Occipital lobe (tissue), 2 donors: Measurements from ENCODE around the gene C14orf132. TPM values are rescaled to one million over a fixed set of nuclear protein-coding genes. Genes with fewer than 3 reads are reported as not detected.

Experiments used
- DNase-seq: peaks from one replicate; lab custom pipeline; 2025; lab: John Stamatoyannopoulos, UW
- total RNA-seq: library from RNA; depleted of rRNA; stranded (reverse); fragments of >200 nt; gene quantifications from one replicate; pipeline ENCODE4 v1.2.3, GENCODE V29; 2014

Gene C14orf132
- total RNA-seq, 1 donor from 2014 or later, result 72.5 TPM

DNA sequence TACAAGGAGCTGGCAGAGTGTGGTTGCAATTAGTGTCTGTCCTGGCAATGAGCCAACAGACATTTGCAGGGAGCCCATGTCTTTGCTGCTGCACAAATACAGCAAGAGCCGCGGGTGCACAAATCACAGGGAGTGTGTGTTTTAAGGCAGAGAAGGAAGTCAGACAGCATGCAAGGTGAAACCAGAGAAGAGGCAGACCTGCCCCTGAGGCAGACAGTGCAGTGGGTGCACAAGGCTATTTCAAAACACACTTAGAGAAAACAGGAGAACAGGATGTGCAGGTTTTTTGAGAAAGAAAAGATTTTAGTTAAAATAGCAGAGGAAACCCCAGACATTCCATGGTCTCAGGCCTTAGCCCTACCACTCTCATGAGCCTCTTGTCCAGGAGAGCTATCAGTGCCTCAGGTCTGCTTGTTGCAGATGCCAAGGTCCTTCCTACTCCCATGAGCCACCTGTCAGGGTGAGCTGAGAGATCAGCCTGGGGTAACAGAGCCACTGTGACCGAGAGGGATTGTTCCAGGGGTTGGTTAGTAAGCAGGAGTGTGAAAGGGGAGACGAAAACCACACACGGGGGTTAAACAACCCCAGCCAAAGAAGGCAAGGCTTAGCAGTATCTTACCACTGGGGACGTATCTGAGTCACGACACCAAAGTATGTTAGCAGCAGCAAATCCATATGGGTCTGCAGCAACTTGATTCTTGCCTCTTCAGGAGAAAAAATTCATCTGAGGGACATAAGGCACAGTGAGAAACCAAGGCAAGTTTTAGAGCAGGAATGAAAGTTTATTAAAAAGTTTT is 78.1 kb downstream of the C14orf132 start:
- DNase-seq, result no peak

DNA sequence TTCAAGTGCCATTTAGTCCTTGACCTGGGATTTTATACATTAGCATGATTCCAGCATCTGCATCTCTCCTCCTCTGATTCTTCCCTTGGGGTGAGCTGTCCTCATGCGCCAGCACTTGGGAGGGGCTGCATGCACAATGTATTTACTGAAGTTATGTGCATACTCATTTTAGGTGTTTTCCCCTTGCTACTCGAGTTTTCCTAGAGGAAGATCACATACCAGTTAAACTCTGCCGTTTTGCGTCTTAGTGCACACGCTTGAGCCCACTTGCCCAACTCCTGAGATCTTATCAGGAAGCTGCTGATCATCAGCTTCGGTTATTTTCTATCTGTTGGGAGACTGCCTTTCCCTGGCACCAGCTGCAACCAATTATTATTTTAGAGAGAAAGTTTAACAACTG is 78.8 kb downstream of the C14orf132 start:
- DNase-seq, result no peak

DNA sequence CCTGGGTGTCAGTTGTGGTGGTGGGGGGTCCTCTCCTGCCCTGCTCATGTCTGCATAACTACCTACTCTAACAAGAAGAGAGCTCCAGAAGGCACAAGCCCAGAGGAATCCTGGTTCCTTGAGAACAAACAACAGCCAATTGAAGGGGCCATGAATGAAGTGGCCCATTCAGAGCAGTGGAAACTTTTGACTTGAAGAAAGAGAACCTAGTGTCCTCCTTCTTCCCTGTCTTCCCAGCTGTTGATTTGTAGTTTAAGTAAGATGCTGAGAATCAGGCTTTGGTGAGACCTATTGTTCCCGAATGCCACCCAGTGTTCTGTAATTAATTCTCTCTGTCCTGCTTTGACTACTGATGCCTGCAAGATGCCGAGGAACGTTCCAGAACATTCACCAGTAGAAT is 79.2 kb downstream of the C14orf132 start:
- no peak for DNase-seq

DNA sequence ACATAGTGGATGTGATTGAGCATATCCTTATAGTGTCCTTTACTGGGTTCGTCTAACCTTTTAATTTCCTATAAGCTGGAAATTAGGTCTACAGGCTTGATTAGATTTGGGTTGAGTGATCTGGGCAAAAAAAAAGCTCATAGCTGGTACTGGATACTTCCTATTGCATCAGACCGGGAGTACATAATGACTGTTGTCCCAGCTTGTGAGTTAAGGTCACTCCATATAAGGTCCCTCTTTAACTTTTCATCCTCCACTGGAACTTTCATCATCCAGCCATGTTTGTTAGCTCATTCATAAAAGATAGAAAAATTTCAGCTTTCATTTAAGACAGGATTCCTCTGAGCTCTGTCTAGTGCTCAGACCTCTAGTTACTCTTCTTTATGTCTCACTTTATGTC is 80.8 kb downstream of the C14orf132 start:
- DNase-seq, result no peak

DNA sequence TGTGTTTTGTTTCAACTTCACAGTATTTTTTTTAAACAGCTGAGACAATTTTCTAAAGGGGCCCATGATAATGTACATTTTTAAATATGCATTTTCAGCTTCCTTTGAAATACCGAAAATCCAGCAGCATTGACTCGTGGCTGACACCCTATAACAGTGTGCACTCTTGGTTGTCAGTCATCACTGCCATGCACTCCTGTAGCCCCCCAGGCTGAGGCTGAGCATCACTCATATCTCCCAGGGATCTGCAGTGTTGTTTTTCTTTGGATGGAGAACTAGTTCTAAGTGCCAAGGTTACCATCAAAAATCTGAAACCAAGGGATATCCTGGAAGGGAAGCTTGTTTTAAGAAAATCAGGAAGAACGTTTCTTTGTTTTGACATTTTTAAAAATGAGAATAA is 81.2 kb downstream of the C14orf132 start:
- no peak for DNase-seq

DNA sequence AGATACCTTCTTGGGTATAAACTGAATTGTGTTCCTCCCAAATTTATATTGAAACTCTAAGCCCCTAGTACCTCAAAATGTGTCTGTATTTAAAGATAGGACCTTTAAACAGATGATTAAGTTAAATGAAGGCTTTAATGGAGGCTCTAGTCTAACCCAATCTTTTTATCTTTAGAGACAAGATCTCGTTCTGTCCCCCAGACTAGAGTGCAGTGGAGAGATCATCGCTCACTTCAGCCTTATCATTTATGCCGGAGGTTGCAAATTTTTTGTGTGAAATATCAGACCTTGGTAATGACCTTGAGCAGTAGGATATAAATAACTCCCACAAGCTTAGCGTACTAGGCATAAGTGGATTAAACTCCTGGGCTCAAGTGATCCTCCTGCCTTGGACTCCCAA is 81.8 kb downstream of the C14orf132 start:
- DNase-seq, result no peak

DNA sequence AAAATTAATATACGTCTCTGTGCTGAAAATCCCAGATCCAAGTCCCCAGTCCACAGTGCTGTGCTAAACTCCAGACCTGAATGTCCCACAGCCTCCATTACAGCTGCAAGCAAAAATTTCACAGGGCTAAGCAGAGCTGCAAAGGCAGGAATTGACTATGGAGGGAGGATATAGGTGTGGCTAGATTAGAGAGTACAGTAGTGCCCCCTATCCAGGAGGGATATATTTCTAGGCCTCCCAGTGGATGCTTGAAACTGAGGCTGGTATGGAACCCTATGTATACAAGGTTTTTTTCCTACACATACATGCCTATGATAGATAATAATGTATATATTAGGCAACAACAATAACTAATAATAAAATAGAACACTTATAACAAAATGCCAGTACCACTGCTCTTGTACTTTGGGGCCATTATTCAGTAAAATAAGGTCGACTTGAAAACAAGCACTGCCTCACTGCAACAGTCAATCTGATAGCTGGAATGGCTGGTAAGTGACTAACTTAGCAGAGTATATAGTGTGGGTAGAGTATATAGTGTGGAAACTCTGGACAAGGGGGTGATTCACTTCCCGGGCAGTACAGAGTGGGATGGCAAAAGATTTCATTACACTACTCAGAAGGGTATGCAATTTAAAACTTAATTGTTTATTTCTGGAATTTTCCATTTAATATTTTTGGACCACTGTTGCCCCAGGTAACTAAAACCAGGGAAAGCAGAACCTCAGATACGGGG is 82.7 kb downstream of the C14orf132 start:
- no peak for DNase-seq

DNA sequence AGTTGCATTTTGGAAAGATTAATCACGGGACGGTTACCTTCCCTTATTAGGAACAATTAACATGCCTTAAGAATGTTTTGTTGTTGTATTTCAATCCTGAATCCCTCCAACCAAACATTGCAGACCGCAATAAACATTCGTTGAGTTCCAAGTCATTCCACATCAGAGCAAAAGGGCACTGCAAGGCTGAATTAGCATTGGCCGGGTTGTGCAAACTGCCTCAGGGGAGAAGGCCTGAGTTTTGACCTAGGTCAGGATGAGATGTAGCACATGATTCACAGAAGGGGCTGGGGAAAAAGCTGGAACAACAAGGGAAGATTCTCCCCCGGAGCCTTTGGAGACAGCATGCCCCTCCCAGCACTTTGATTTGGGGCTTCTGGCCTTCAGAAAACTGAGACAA is 83.3 kb downstream of the C14orf132 start:
- DNase-seq, result no peak

DNA sequence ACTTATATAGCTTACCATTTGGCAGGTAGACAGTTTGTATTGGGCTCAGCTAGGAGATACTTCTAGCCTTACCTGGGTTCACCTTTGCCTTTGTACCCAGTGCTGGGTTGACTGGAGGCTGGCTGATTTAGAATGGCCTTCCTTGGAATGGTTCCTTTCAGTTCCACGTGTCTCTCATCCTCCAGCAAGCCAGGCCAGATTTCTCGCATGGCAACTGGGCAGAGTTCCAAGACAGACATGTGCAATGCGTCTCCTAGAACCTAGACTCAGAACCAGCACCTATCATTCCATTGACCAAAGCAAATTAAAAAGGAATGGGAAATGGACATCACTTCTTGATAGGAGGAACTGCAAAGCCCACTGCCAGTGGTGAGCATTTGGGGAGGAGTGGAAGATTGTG is 86.4 kb downstream of the C14orf132 start:
- DNase-seq, result no peak

DNA sequence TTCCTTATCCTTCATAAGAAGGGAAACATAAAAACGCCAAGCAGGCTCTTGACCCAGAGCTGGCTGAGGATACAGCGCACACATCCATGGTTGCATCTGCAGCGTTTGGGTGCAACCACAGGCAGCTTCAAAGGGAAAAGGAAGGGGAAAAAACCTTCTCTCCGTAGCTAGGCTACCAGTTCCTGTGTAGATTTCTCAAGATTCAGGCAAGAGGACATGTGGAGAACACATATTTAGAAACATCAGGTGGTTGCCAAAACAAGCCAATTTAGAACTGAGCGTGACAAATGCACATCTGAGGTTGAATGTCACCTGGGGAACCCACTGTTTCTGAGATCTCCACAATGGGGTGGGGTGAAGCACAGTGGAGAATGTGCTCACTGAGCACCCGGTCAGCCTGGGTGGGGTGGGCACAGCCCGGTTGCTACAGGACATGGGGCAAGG is 87.2 kb downstream of the C14orf132 start:
- no peak for DNase-seq

DNA sequence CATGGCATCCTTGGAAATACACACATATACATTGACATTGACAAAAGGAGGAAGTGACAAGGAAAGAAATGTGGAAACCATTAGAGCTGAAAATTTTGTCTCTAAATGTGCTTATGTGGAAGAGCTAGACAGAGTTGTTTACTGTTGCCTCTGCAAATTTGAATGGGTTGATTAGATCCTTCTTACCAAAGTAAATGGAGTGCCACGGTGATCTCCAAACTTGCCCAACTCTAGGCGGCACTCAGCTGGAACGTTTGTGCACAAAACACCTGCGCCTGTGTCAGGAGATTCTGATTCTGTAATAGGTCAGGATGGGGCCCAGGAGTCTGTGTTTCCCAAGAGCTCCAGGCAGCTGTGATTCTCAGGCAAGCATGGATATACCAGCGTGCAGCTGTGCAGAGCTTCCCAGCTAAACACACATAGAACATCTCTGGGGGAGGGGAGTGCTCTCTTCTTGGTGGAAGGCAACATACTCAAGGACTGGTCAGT is 87.7 kb downstream of the C14orf132 start:
- no peak for DNase-seq

DNA sequence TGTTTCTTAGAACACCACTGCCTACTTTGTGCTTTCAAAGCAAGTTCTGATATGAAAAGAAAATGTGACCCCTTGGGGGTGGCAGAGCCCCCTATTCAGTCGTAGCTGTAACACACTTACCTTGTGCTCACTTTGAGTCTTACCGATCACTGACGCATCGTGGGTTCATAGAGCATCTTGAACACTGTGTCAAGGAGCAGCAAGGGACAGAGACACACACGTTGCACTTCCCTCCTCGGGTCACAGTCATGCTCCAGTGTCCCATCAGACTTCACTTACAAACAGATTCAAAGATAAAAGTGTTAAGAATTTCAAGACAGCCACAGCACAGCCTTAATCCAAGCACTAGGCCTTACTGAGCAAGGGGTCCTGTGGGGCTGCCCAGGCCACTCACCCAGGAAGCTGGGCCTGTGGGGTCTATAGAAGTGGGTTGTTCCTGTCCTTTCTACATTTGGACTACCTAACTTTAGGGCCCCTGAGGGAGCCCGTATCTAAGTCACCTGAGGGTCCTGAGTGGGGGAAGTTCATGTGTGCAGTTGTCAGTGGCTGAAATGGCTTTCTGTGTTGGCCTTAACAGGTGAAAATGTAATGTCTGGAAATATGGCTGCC is 90.1 kb downstream of the C14orf132 start:
- DNase-seq, result no peak

DNA sequence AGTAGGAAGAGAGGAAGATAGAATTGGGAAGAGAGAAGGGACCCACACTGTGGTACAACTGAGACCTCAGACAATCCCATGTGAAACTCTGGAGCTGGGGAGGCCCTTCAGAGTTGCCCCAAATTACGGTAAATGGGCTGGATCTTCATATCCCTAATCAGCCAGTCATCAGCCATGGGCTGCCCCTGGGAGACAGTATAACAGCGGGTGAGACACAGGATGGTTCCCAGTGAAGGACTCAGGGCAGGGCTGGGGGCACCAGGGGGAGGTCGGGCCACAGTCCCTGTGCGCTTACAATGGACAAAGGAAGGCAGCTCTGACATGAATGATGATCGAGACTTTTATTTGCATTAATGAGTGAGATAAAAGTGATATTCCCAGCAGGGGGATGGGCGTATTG is 91.2 kb downstream of the C14orf132 start:
- DNase-seq, result no peak

DNA sequence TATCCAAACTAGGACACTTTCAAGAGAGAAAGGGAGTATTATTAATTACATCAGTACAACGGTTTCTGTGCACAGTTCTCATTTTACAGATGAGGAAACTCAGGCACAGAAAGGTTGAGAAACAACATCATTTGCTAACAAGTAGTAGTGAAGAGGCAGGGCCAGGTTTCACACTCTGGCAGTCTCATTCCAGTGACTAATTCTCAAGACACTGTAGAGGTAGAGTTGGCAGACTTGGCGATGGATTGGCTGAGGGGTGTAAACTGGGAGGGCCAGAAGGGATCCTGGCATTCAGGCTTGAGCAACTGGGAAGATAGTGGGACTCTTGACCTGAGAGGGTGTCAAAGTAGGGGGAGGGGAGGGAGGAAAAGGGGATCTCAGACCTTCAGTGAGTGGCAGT is 91.7 kb downstream of the C14orf132 start:
- no peak for DNase-seq

DNA sequence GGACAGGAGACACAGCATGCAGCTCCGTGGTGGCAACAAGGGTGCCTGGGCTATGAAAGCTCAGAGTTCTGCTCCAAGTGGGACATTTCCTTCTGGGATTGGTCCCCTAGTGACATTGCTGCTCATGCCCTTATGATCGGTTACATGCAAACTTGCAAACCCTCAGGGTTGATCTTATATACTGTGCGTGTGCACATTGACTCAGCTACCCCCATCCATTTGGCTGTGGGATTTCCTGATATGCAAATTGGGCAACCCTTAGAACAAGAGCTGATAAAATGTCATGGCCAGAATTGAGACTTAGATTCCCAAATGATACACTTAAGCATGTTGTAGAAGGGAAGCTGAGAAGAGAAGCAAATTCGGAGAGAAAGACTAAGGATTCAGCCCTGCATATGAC is 92.7 kb downstream of the C14orf132 start:
- no peak for DNase-seq

DNA sequence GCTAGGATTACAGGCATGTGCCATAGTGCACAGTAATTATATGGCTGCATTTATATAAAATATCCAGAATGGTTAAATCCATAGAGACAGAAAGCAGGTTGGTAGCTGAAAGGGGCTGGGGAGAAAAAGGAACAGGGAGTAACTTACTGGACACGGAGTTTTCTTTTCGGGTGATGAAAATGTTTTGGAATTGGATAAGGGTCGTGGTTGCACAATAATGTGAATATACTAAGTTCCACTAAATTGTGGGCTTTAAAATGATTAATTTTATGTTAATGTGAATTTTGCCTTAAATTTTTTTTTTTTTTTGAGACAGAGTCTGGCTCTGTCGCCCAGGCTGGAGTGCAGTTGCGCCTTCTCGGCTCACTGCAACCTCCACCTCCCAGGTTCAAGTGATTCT is 95.3 kb downstream of the C14orf132 start:
- DNase-seq, result no peak

DNA sequence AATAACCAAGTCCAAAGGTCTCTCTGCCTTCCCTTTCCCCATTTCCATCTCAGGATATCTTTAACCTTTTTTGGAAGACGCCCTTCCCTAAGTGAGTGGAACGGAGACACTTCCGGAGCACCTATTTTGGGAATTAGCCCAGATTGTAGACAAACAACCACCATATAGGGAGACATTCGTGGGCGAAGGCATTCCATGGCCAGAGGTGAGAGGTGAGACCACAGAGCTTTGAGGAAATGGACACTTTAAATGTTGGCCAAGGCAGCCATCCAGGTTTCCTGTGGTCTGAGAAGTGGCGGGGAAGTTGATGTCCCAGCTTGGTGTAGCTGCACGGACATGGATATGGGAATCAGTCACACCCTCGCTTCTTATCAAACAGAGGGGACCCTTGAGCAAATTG is 96.1 kb downstream of the C14orf132 start:
- DNase-seq, result no peak

DNA sequence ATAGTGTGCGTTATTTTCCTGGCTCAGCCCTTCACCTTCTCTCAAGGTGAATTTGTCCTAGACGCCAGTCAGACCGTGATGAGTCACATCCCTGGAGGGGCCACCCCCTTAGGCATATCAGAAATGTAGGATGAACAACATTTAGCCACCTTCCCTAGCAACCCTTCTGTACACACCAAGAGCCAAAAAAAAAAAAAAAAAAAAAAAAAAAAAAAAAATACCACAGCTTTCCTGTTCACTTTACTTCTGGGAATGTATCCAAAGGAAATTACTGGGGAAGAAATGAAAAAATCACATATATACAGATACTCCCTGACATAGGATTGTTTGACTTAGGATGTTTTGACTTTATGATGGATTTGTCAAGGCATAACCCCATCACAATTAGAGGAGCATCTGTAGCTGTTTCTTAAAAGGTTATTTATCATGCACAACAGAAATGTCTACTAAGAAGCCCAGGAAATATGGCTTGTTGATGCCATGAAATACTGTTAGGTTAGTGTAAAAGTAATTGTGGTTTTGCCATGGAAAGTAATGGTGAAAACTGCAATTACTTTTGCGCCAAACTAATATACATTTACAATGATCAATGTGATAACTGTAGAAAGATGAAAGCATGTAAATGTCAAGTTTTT is 97.3 kb downstream of the C14orf132 start:
- no peak for DNase-seq

DNA sequence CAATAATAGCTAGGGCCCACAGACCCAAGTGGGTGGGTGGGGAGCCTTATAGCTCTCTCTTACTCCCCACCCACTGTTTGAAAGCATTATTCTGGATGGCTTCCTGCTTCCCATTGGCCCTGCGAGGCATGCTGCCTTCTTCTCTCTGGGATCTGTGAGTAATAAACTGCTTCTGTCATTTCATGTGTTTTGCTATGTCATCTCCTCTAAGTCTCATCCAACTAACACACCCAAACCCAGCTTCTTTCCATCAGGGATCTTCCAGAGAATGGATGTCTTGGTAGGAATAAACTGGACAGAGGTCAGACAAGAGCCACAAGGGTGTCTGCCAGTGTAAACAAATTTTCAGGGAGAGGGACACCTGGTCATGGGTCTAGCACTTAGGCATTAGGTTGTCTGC is 99.1 kb downstream of the C14orf132 start:
- no peak for DNase-seq

DNA sequence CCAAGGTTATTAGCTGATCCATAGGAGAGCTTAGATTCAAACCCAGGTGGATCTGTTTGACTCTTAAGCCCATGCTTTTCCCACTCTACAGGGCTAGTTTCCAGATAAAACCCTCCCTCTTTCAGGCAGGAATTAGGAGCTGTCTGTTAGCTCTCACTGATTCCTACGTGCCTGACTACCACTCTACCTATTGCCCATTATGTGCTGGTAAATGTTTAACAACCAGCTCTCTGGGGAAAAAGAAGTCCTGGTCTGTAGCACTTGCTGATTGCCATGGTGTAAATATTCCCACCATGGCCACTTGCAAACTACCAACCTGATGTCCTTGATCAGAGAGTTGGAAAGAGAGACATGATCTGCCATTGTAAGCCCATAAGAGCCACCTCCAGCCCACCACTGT is 100.0 kb downstream of the C14orf132 start:
- no peak for DNase-seq

DNA sequence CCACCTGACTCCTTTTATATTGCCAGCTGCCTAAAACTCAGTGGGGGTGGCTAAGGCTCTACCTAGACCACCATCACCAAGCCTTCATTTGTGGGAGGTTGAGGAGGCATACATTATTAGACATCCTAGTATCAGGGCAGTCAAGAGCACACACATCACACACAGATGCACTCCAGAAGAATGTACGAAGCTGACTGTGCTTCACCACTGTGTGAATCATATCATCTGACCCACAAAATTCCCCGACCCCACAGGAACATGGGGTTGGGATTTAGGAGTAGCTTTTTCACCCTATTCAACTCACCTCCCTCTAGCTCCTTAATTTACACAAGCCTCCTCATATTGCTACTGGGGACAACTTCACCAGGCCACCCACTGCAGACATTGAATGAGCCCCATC is 100.7 kb downstream of the C14orf132 start:
- no peak for DNase-seq

DNA sequence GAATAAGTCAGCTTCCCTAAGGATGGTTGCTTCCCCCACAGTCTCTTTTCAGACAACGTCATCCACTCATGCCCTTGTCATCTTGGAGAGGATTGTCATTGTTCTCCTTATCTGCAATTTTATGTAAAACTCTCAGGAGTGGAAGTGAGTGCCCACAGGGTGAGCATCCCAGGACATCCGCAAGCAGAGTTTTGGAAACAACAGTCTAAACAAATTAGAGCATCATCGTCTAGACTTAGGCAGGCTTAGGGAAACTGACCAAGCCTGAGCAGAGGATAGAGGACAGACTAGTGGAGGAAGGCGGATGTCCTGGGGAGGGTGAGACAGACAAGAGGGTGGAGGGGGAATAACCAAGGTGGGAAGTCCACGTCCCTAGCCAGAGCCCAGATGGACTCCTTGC is 101.8 kb downstream of the C14orf132 start:
- DNase-seq, result no peak
